WERI-Rb-1 (cell line): ENCODE measurements around the gene TIPIN.

ENCODE experiments used
- DNase-seq: peaks from one replicate; pipeline ENCODE4 v3.0.0-alpha.2; 2020
- H3K27ac ChIP-seq: fragments of 250-450 bp; sonication (Bioruptor Pico); 2 replicates; pipeline ENCODE4 v1.5.1; 2020; ENCODE audit warnings: mild to moderate bottlenecking, moderate library complexity
- H3K27me3 ChIP-seq: fragments of 250-450 bp; sonication (Bioruptor Pico); 2 replicates; pipeline ENCODE4 v1.5.1; 2021; ENCODE audit warnings: mild to moderate bottlenecking, low read depth, moderate library complexity; ENCODE audit not compliant: insufficient read depth, severe bottlenecking
- H3K36me3 ChIP-seq: fragments of 250-450 bp; sonication (Bioruptor Pico); 2 replicates; pipeline ENCODE4 v1.5.1; 2020; ENCODE audit warnings: mild to moderate bottlenecking, moderate library complexity
- H3K4me3 ChIP-seq: 2 replicates; pipeline ENCODE4 v1.5.1; 2011; ENCODE audit warnings: low read depth, mild to moderate bottlenecking, control low read depth, low read length
- H3K9me3 ChIP-seq: fragments of 250-450 bp; sonication (Bioruptor Pico); 2 replicates; pipeline ENCODE4 v1.5.1; 2021; ENCODE audit warnings: mild to moderate bottlenecking, moderate library complexity; ENCODE audit not compliant: severe bottlenecking
- TF ChIP-seq, protein P1 (sequence below): IDR thresholded peaks from 2 replicates; pipeline ENCODE4 v1.5.1; 2011; ENCODE audit warnings: low read depth, mild to moderate bottlenecking, control low read depth, inconsistent platforms, low read length

The TIPIN gene

DNA sequence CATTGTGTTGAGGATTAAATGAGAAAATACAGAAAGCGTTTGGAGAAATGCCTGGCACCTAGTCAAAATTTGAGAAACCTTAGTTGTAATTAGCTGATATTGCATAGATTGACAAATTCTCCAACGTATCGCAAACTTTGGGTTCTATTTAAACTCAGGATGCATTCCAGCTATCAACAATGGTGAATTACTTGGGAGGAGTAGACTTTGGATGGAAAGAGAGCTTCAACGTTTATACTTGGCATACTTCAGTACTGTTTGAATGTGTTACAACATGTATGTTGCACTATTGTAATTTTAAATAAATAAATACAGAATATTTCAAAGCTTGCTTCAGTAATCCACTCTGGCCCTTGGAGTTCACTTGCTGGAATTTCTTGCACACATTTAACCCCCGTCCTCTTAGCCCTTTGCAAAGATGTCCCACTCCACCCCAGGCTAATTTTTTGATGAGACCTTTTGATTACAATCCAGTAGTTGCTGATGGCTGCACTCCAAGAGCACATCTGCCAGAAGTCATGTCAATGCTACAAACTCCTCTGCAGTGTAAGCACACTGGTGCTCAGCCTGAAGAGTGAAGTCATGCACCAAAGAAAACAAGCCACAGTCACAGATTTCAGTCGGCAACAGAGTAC, 67.8 kb downstream of the TIPIN start:
- no peak overlapping the region for H3K27ac ChIP-seq
- TF ChIP-seq, protein P1, sequence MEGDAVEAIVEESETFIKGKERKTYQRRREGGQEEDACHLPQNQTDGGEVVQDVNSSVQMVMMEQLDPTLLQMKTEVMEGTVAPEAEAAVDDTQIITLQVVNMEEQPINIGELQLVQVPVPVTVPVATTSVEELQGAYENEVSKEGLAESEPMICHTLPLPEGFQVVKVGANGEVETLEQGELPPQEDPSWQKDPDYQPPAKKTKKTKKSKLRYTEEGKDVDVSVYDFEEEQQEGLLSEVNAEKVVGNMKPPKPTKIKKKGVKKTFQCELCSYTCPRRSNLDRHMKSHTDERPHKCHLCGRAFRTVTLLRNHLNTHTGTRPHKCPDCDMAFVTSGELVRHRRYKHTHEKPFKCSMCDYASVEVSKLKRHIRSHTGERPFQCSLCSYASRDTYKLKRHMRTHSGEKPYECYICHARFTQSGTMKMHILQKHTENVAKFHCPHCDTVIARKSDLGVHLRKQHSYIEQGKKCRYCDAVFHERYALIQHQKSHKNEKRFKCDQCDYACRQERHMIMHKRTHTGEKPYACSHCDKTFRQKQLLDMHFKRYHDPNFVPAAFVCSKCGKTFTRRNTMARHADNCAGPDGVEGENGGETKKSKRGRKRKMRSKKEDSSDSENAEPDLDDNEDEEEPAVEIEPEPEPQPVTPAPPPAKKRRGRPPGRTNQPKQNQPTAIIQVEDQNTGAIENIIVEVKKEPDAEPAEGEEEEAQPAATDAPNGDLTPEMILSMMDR: no peak
- no peak overlapping the region for H3K4me3 ChIP-seq
- no peak for DNase-seq
- H3K36me3 ChIP-seq: no peaks in the 10 kb centered on the region
- no peaks in the 10 kb centered on the region for H3K27me3 ChIP-seq
- no peaks in the 10 kb centered on the region for H3K9me3 ChIP-seq

DNA sequence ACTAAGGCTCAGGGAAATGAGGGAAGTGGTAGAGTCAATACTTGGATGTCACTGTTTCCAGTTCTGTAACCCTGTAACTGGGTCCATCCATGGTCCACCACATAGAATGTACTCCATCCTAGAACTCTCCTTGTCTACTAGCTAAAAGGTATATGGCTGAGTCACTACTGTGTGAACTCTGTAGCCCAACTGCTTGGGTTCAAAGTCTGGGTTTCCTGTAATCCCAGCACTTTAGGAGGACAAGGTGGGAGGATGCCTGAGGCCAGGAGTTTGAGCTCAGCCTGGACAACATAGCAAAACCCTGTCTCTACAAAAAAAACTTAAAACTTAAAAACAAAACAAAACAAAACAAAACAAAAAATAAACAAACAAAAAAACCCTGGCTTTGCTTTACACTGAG, 68.4 kb downstream of the TIPIN start:
- H3K36me3 ChIP-seq: no peaks in the 10 kb centered on the region
- DNase-seq: no peak
- H3K4me3 ChIP-seq: no peak overlapping the region
- H3K27ac ChIP-seq: no peak overlapping the region
- TF ChIP-seq, protein P1: no peak
- H3K9me3 ChIP-seq: no peaks in the 10 kb centered on the region
- H3K27me3 ChIP-seq: no peaks in the 10 kb centered on the region

DNA sequence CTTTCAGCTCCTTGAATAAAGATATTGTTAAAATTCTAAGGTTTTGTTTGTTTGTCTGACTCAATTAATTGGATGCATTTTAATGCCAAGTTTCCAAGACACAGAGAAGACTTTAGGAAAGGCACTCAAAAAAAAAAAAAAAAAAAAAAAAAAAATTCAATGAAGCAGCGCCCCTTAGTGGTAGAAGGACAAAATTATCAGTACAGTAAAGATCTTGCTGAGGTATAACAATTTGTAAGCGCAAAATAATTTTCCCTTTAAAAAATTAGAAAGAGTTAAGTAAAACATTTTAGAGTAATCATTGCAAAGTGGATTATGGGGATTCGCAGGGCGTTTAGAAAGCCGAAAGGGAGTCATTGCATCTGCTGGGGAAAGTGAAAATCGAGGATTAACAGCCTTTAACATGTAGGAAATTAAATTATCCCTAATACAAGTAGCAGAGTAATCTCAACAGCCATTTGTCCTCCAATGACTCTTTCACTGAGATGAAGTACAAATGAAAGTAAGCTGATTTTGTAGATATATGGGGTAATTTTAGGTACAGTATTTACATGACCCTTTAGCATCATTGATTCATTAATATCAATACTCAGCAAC, 68.9 kb downstream of the TIPIN start:
- TF ChIP-seq, protein P1: no peak
- Histone ChIP-seq H3K4me3 (no peak overlapping the region), H3K36me3 (no peaks in the 10 kb centered on the region), H3K9me3 (no peaks in the 10 kb centered on the region), H3K27me3 (no peaks in the 10 kb centered on the region), H3K27ac (no peak overlapping the region)
- DNase-seq: peak; percentile 13
